C1 segment of cervical spinal cord (tissue), 14 donors: ENCODE results near the gene SCN7A.
"Not testable (repeated sequence)": the region's sequence is repeated elsewhere in the genome, so short reads cannot be mapped to it uniquely, and the experiment has no call there.

Experiments used
- DNase-seq, 14 donors: peaks; one replicate each; lab custom pipeline; 2025; lab: John Stamatoyannopoulos, UW

Gene SCN7A

GRCh38 chr2:166360426-166360825, 133.6 kb downstream of the SCN7A start:
- DNase-seq, result no peak

DNA sequence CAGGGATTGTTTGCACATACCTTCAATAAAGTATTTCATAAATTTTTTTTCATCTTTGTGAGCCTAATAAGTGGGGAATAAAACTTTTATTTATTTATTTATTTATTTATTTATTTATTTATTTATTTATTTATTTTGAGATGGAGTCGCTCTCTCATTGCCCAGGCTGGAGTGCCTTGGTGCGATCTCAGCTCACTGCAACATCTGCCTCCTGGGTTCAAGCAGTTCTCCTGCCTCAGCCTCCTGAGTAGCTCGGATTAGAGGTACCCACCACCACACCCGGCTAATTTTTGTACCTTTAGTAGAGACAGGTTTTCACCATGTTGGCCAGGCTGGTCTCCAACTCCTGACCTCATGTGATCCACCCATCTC, 136.1 kb downstream of the SCN7A start:
- not testable (repeated sequence) for DNase-seq

DNA sequence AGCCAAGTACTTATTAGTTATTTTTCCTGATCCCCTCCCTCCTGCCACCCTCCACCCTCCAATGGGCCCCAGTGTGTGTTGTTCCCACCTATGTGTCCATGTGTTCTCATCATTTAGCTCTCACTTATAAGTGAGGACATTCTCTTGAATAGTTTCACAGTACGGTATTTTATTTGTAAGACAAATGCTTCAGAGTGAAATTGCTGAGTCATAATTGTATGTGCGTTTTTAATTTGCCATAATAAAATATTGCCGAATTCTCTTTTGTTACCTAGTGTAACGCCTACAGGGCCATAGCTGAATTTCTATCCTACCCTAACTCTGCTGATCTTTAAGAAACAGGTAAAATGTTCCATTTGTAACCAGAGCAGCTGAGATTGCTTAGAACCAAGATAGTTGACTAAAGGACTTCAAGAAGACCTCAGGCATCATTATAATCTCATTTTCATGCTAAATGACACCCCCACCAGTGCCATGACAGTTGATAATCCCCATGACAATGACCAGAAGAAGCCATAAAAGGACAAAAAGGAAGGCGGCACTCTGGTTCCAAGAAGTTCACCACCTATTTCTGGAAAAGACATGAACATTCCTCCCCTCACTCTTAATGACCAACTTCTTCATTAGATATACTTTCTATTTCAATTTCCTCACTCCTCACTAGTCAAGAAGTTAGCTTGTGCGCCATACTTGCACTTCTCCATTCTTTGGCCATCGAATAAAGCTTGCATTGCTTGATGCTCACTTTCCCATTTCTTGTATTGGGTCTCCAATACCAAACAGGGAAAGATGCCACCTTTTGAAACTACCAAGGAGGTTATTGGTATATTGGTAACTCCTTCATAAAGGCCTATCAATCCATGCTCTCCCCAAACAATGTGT, 136.7 kb downstream of the SCN7A start:
- no peak for DNase-seq
